GM12878 (cell line): ENCODE results near the gene P2RX6.

Experiments
- BCL11A ChIP-seq: IDR thresholded peaks from 2 replicates; pipeline ENCODE4 v1.6.1; 2011; ENCODE audit warnings: low read depth, low read length
- CHD1 ChIP-seq: IDR thresholded peaks from 2 replicates; pipeline ENCODE4 v1.6.1; 2012; ENCODE audit warnings: low read depth, low read length, improper control_type of control experiment
- MTA3 ChIP-seq: IDR thresholded peaks from 2 replicates; pipeline ENCODE4 v1.6.1; 2012; ENCODE audit warnings: low read length, inconsistent platforms, borderline replicate concordance
- NKRF ChIP-seq: fragments of 450-650 bp; conservative IDR thresholded peaks from 2 replicates; pipeline ENCODE4 v1.6.1; 2017; ENCODE audit warnings: mild to moderate bottlenecking, moderate library complexity
- RUNX3 ChIP-seq: IDR thresholded peaks from 2 replicates; pipeline ENCODE4 v1.6.1; 2012; ENCODE audit warnings: low read length, inconsistent platforms
- TAF1 ChIP-seq: IDR thresholded peaks from 2 replicates; pipeline ENCODE4 v1.6.1; 2011; ENCODE audit warnings: mild to moderate bottlenecking, low read depth, low read length, borderline replicate concordance

GRCh38 chr22:20998411-20999336, 16.3 kb upstream of the P2RX6 start:
- TF ChIP-seq MTA3 = 0 out of 2 replicates have a peak, but pooled peaks have one; percentile 22
- TF ChIP-seq BCL11A = no peak
- no peak for TF ChIP-seq NKRF
- no peak for TF ChIP-seq RUNX3
- no peak for TF ChIP-seq CHD1
- TF ChIP-seq TAF1 = no peak
